HG03378 (cell line): ENCODE results near the gene SYCE3.

Source experiments
- ATAC-seq: cut with Tn5 transposase; IDR thresholded peaks from one replicate; pipeline ENCODE4 v1.9.1; 2021; ENCODE audit warnings: mild to moderate bottlenecking, moderate library complexity; ENCODE audit not compliant: unreplicated experiment

SYCE3 gene

GRCh38 chr22:50576806-50577696 is 14.3 kb upstream of the SYCE3 start:
- ATAC-seq, result no peak

GRCh38 chr22:50576070-50576469 is 13.4 kb upstream of the SYCE3 start:
- no peak for ATAC-seq

- no peak for ATAC-seq
These were observed 12.8 kb upstream of the SYCE3 start for GRCh38 chr22:50575426-50575941.

GRCh38 chr22:50574383-50574755 is 11.7 kb upstream of the SYCE3 start:
- ATAC-seq, result no peak

- ATAC-seq, result no peak
These were observed 11.0 kb upstream of the SYCE3 start for GRCh38 chr22:50573491-50574382.

- no peak for ATAC-seq
These were observed 10.2 kb upstream of the SYCE3 start for GRCh38 chr22:50572965-50573364.

- ATAC-seq, result no peak
These were observed 8.8 kb upstream of the SYCE3 start for GRCh38 chr22:50571264-50572175.

GRCh38 chr22:50570861-50571260 is 8.1 kb upstream of the SYCE3 start:
- ATAC-seq, result no peak

GRCh38 chr22:50569896-50570535 is 7.3 kb upstream of the SYCE3 start:
- ATAC-seq, result no peak

GRCh38 chr22:50569041-50569459 is 6.3 kb upstream of the SYCE3 start:
- no peak for ATAC-seq

GRCh38 chr22:50568626-50569025 is 5.9 kb upstream of the SYCE3 start:
- no peak for ATAC-seq

- ATAC-seq, result no peak
These were observed 5.1 kb upstream of the SYCE3 start for GRCh38 chr22:50567721-50568252.

GRCh38 chr22:50564289-50564688 is 1.6 kb upstream of the SYCE3 start:
- no peak for ATAC-seq

GRCh38 chr22:50563413-50564160 is 868 bp upstream of the SYCE3 start:
- no peak for ATAC-seq

GRCh38 chr22:50561401-50562358 is 1.0 kb downstream of the SYCE3 start:
- ATAC-seq, result no peak

- no peak for ATAC-seq
These were observed 2.7 kb downstream of the SYCE3 start for GRCh38 chr22:50560034-50560433.

- no peak for ATAC-seq
These were observed 6.0 kb downstream of the SYCE3 start for GRCh38 chr22:50556703-50557102.

- no peak for ATAC-seq
These were observed 9.4 kb downstream of the SYCE3 start for GRCh38 chr22:50553310-50553709.
